Prostate gland (tissue), 2 donors: ENCODE results near the gene MDGA2.

Experiments
- POLR2A ChIP-seq: fragments of 450-650 bp; IDR thresholded peaks from one replicate; pipeline ENCODE4 v1.6.1; 2016; ENCODE audit warnings: antibody characterized with exemption, mild to moderate bottlenecking
- POLR2AphosphoS5 ChIP-seq: sonication (generic); formaldehyde crosslinking; IDR thresholded peaks from one replicate; pipeline ENCODE4 v1.6.1; 2017; ENCODE audit warnings: antibody characterized with exemption
- TF ChIP-seq, protein P1 (sequence below), 4 experiments: fragments of 200-600 bp in 2 of 4; fragments of 450-650 bp in 2 of 4; sonication (generic) in 2 of 4; IDR thresholded peaks; 1 replicate in 3 of 4; 2 replicates in 1 of 4; pipeline ENCODE4 v1.5.1; 2016 to 2019; ENCODE audit warnings: antibody characterized with exemption in 4 of 4, mild to moderate bottlenecking in 2 of 4, moderate library complexity in 2 of 4

DNA sequence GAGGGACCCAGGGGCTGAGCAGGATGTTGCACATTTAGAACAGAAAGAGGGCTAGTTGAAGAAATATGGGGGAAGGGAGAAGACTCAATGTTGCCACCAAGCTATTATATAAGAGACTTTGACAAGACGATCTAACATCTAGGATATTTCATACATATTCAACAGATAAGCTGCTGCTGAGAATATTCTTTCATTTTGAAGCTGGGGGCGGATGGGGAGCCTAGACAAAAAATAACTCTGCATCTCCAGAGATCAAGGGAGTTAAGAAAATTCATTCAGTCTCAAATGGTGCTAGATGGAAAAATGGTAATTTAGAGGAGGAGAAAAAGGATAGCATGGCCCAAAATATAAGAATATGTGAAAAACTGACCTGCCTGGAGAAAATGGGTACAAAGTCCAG is 415.6 kb downstream of the MDGA2 start:
- TF ChIP-seq, protein P1, sequence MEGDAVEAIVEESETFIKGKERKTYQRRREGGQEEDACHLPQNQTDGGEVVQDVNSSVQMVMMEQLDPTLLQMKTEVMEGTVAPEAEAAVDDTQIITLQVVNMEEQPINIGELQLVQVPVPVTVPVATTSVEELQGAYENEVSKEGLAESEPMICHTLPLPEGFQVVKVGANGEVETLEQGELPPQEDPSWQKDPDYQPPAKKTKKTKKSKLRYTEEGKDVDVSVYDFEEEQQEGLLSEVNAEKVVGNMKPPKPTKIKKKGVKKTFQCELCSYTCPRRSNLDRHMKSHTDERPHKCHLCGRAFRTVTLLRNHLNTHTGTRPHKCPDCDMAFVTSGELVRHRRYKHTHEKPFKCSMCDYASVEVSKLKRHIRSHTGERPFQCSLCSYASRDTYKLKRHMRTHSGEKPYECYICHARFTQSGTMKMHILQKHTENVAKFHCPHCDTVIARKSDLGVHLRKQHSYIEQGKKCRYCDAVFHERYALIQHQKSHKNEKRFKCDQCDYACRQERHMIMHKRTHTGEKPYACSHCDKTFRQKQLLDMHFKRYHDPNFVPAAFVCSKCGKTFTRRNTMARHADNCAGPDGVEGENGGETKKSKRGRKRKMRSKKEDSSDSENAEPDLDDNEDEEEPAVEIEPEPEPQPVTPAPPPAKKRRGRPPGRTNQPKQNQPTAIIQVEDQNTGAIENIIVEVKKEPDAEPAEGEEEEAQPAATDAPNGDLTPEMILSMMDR (IDR thresholded peaks at IDR 0.05), result no peak
- TF ChIP-seq POLR2A (no peak), POLR2AphosphoS5 (no peak)
